ENCODE results near the gene MYO16. TPM values are rescaled to one million over a fixed set of nuclear protein-coding genes. Genes with fewer than 3 reads are reported as not detected.
A peak's percentile ranks its signal among the peaks of the same experiment; 100 is the strongest.

Gene MYO16
- total RNA-seq, 1 donor from 2014 or later, result 22.0 TPM

- TF ChIP-seq CTCF (IDR thresholded peaks at IDR 0.05; ENCODE audit: partially characterized antibody, unreplicated experiment), result no peak
- Mint-ChIP-seq H3K4me3 (ENCODE audit: unreplicated experiment) (no peak overlapping the region), H3K27ac (ENCODE audit: unreplicated experiment) (peak overlapping the region; percentile 74), H3K36me3 (ENCODE audit: unreplicated experiment) (peaks cover 5% of the 10 kb centered on the region), H3K27me3 (ENCODE audit: unreplicated experiment) (peaks cover 5% of the 10 kb centered on the region), H3K9me3 (ENCODE audit: unreplicated experiment) (peaks cover 5% of the 10 kb centered on the region), H3K4me1 (ENCODE audit: low read depth, unreplicated experiment) (peaks cover 21% of the 10 kb centered on the region)
- DNase-seq, result no peak
These were observed 231.0 kb downstream of the MYO16 start for GRCh38 chr13:108860418-108860817.

GRCh38 chr13:108877300-108877699 is 247.9 kb downstream of the MYO16 start:
- Mint-ChIP-seq H3K4me1 (ENCODE audit: low read depth, unreplicated experiment) (no peaks in the 10 kb centered on the region), H3K27me3 (ENCODE audit: unreplicated experiment) (no peaks in the 10 kb centered on the region), H3K36me3 (ENCODE audit: unreplicated experiment) (no peaks in the 10 kb centered on the region), H3K9me3 (ENCODE audit: unreplicated experiment) (peaks cover 12% of the 10 kb centered on the region), H3K27ac (ENCODE audit: unreplicated experiment) (no peak overlapping the region), H3K4me3 (ENCODE audit: unreplicated experiment) (no peak overlapping the region)
- no peak for DNase-seq
- TF ChIP-seq CTCF (IDR thresholded peaks at IDR 0.05; ENCODE audit: partially characterized antibody, unreplicated experiment), result no peak

GRCh38 chr13:108878732-108879131 is 249.3 kb downstream of the MYO16 start:
- H3K4me1 Mint-ChIP-seq (ENCODE audit: low read depth, unreplicated experiment), result no peaks in the 10 kb centered on the region
- no peak for DNase-seq

GRCh38 chr13:108889324-108889984 is 260.0 kb downstream of the MYO16 start:
- Mint-ChIP-seq H3K4me3 (ENCODE audit: unreplicated experiment) (no peak overlapping the region), H3K36me3 (ENCODE audit: unreplicated experiment) (peaks cover 4% of the 10 kb centered on the region), H3K27ac (ENCODE audit: unreplicated experiment) (no peak overlapping the region), H3K27me3 (ENCODE audit: unreplicated experiment) (no peaks in the 10 kb centered on the region), H3K4me1 (ENCODE audit: low read depth, unreplicated experiment) (peaks cover 2% of the 10 kb centered on the region), H3K9me3 (ENCODE audit: unreplicated experiment) (peaks cover 2% of the 10 kb centered on the region)
- no peak for TF ChIP-seq CTCF (IDR thresholded peaks at IDR 0.05; ENCODE audit: partially characterized antibody, unreplicated experiment)
- no peak for DNase-seq

More at GRCh38 chr13:108878732-108879131, 249.3 kb downstream of the MYO16 start:
- no peak overlapping the region for H3K4me3 Mint-ChIP-seq (ENCODE audit: unreplicated experiment)
- no peaks in the 10 kb centered on the region for H3K27me3 Mint-ChIP-seq (ENCODE audit: unreplicated experiment)
- no peaks in the 10 kb centered on the region for H3K36me3 Mint-ChIP-seq (ENCODE audit: unreplicated experiment)
- no peak overlapping the region for H3K27ac Mint-ChIP-seq (ENCODE audit: unreplicated experiment)
- H3K9me3 Mint-ChIP-seq (ENCODE audit: unreplicated experiment), result peaks cover 12% of the 10 kb centered on the region
- no peak for TF ChIP-seq CTCF (IDR thresholded peaks at IDR 0.05; ENCODE audit: partially characterized antibody, unreplicated experiment)

- H3K4me3 Mint-ChIP-seq (ENCODE audit: unreplicated experiment), result no peak overlapping the region
- peaks cover 8% of the 10 kb centered on the region for H3K36me3 Mint-ChIP-seq (ENCODE audit: unreplicated experiment)
- no peaks in the 10 kb centered on the region for H3K4me1 Mint-ChIP-seq (ENCODE audit: low read depth, unreplicated experiment)
- no peak overlapping the region for H3K27ac Mint-ChIP-seq (ENCODE audit: unreplicated experiment)
- DNase-seq, result no peak
- no peaks in the 10 kb centered on the region for H3K27me3 Mint-ChIP-seq (ENCODE audit: unreplicated experiment)
- H3K9me3 Mint-ChIP-seq (ENCODE audit: unreplicated experiment), result peaks cover 2% of the 10 kb centered on the region
- peak; percentile 81 for TF ChIP-seq CTCF (IDR thresholded peaks at IDR 0.05; ENCODE audit: partially characterized antibody, unreplicated experiment)
These were observed 265.9 kb downstream of the MYO16 start for GRCh38 chr13:108895220-108895704.
